ENCODE results near the gene ZFP1. TPM values are rescaled to one million over a fixed set of nuclear protein-coding genes. Genes with fewer than 3 reads are reported as not detected.

Gene ZFP1
- total and polyA plus RNA-seq, 2 of the 4 experiments (the other 2 are of a cell fraction): 3.8 to 16.0 TPM

GRCh38 chr16:75152635-75153034 lies 4.3 kb downstream of the ZFP1 start:
- H3K18ac ChIP-seq (ENCODE audit: low read depth, low read length): no peak overlapping the region
- no peak overlapping the region for H3K23ac ChIP-seq (ENCODE audit: low read depth, low read length)
- no peak overlapping the region for H4K5ac ChIP-seq (ENCODE audit: low read depth, low read length)
- peaks cover 8 to 30% of the 10 kb centered on the region in 2 experiments for H3K79me1 ChIP-seq (ENCODE audit: low read depth in 1 of 2, low read length in 2 of 2)
- no peak overlapping the region for H3K4ac ChIP-seq (ENCODE audit: low read depth, low read length)
- no peak overlapping the region for H2BK5ac ChIP-seq (ENCODE audit: low read depth, low read length, poor library complexity, severe bottlenecking)
- no peak overlapping the region for H3K56ac ChIP-seq (ENCODE audit: extremely low read depth, insufficient read depth, low read length)
- H4K20me1 ChIP-seq (ENCODE audit: insufficient read depth, low read length): peaks cover 4% of the 10 kb centered on the region; the same call in 1 of the 2 replicates
- H3K27me3 ChIP-seq (ENCODE audit: control insufficient read depth, insufficient read depth, low read length): no peaks in the 10 kb centered on the region
- H3K36me3 ChIP-seq (ENCODE audit: control insufficient read depth, insufficient read depth, low read length): peaks cover 13% of the 10 kb centered on the region
- H3K4me1 ChIP-seq (ENCODE audit: control insufficient read depth, insufficient read depth, low read length): no peaks in the 10 kb centered on the region; the same call in 1 of the 2 replicates
- no peak overlapping the region for H3K9ac ChIP-seq (ENCODE audit: low read depth, low read length)
- dilution Hi-C loops (cut with HindIII; ENCODE audit: low sequenced_read_pairs, unreplicated experiment): no loop called here
- TF ChIP-seq MXI1 (IDR thresholded peaks at IDR 0.05; ENCODE audit: borderline replicate concordance, low read depth, low read length) (no peak), ELK1 (IDR thresholded peaks at IDR 0.05; ENCODE audit: borderline replicate concordance, low read depth, low read length) (no peak), MAFK (IDR thresholded peaks at IDR 0.05; ENCODE audit: low read depth, low read length) (no peak), SMC3 (IDR thresholded peaks at IDR 0.05; ENCODE audit: low read depth, low read length) (no peak)
- TF ChIP-seq, protein P1, sequence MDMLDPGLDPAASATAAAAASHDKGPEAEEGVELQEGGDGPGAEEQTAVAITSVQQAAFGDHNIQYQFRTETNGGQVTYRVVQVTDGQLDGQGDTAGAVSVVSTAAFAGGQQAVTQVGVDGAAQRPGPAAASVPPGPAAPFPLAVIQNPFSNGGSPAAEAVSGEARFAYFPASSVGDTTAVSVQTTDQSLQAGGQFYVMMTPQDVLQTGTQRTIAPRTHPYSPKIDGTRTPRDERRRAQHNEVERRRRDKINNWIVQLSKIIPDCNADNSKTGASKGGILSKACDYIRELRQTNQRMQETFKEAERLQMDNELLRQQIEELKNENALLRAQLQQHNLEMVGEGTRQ (IDR thresholded peaks at IDR 0.05; ENCODE audit: low read depth, low read length): no peak
- no peak for ATAC-seq (ENCODE audit: low read depth)
- POLR2A ChIA-PET (ENCODE audit: unreplicated experiment): no interaction called here
- H2BK120ac ChIP-seq (ENCODE audit: low read depth, low read length): no peak overlapping the region
- DNase-seq: no peak
- H3K27ac ChIP-seq (ENCODE audit: insufficient read depth, low read length): no peak overlapping the region
- BruUV-seq (replicated peaks): no TSS peak
- H2AFZ ChIP-seq (replicated peaks; ENCODE audit: low read length, poor library complexity): no peak overlapping the region
- in situ Hi-C loops (cut with MboI; ENCODE audit: low sequenced_read_pairs): no loop called here
- H3K4me2 ChIP-seq (ENCODE audit: low read depth, low read length): no peak overlapping the region
- no peak overlapping the region for H2AK5ac ChIP-seq (ENCODE audit: low read depth, low read length)
- no peak overlapping the region for H4K8ac ChIP-seq (ENCODE audit: low read depth in 2 of 2, low read length in 2 of 2)
- no peak overlapping the region for H3K4me3 ChIP-seq (ENCODE audit: insufficient read depth, low read depth, low read length)
- no peak overlapping the region for H3K14ac ChIP-seq (replicated peaks; ENCODE audit: low read depth, low read length)
- no peak overlapping the region for H2AK9ac ChIP-seq (replicated peaks; ENCODE audit: low read depth, low read length, poor library complexity)
- no peak overlapping the region for H2BK15ac ChIP-seq (ENCODE audit: low read depth, low read length)
- CTCF ChIA-PET: no interaction called here
- H2BK20ac ChIP-seq (ENCODE audit: low read depth, low read length): no peak overlapping the region
- intact Hi-C loops (cut with micrococcal nuclease): no loop called here
- peaks cover 2% of the 10 kb centered on the region; the same call in 1 of the 2 replicates for H3K9me1 ChIP-seq (ENCODE audit: insufficient read depth, low read length)
- H4K91ac ChIP-seq (ENCODE audit: insufficient read depth, low read depth, low read length): no peak overlapping the region
- peaks cover 3% of the 10 kb centered on the region for H3K9me3 ChIP-seq (ENCODE audit: control insufficient read depth, insufficient read depth, low read length)

Data from IMR-90 (cell line).